Activated naive CD4-positive, alpha-beta T cell treated with anti-CD3 and anti-CD28 coated beads, Interleukin-2, amount 50 U/mL, for 16 hours (primary cell): ENCODE data around the gene PRPF8.
"Not testable (repeated sequence)": the region's sequence is repeated elsewhere in the genome, so short reads cannot be mapped to it uniquely, and the experiment has no call there.

Source experiments
- DNase-seq: peaks from one replicate; pipeline ENCODE4 v3.0.0-alpha.2; 2020

Gene PRPF8

GRCh38 chr17:1688405-1688804 lies 3.7 kb upstream of the PRPF8 start:
- DNase-seq = not testable (repeated sequence)

GRCh38 chr17:1686086-1686485 lies 1.4 kb upstream of the PRPF8 start:
- DNase-seq = no peak

GRCh38 chr17:1683459-1683858 lies 1.2 kb downstream of the PRPF8 start:
- no peak for DNase-seq

- DNase-seq = no peak
Observed at GRCh38 chr17:1676401-1676800, 8.3 kb downstream of the PRPF8 start.

- no peak for DNase-seq
Observed at GRCh38 chr17:1673041-1673785, 11.5 kb downstream of the PRPF8 start.

GRCh38 chr17:1663934-1664333 lies 20.7 kb downstream of the PRPF8 start:
- DNase-seq = not testable (repeated sequence)

- no peak for DNase-seq
Observed at GRCh38 chr17:1661045-1661444, 23.6 kb downstream of the PRPF8 start.

- no peak for DNase-seq
Observed at GRCh38 chr17:1658100-1658499, 26.6 kb downstream of the PRPF8 start.

GRCh38 chr17:1653735-1654134 lies 30.9 kb downstream of the PRPF8 start:
- no peak for DNase-seq

- DNase-seq = not testable (repeated sequence)
Observed at GRCh38 chr17:1652794-1653193, 31.9 kb downstream of the PRPF8 start.

- DNase-seq = no peak
Observed at GRCh38 chr17:1651559-1651844, 33.2 kb downstream of the PRPF8 start.

GRCh38 chr17:1650731-1651558 lies 33.7 kb downstream of the PRPF8 start:
- no peak for DNase-seq

- DNase-seq = no peak
Observed at GRCh38 chr17:1649844-1650501, 34.7 kb downstream of the PRPF8 start, which contains the start of gene RILP. Gene RILP, minus strand, starts transcription at chr17:1649866. Its CDS starts 62 bp downstream, at chr17:1649804.

- peak; percentile 94 for DNase-seq
Observed at GRCh38 chr17:1648963-1649843, 35.5 kb downstream of the PRPF8 start.

GRCh38 chr17:1648173-1648962 lies 36.3 kb downstream of the PRPF8 start:
- no peak for DNase-seq

GRCh38 chr17:1647802-1648171 lies 36.9 kb downstream of the PRPF8 start:
- DNase-seq = no peak

- no peak for DNase-seq
Observed at GRCh38 chr17:1646199-1646875, 38.3 kb downstream of the PRPF8 start.

GRCh38 chr17:1645207-1646171 lies 39.2 kb downstream of the PRPF8 start, which contains the start of gene SCARF1:
Gene SCARF1, minus strand, starts transcription at chr17:1645732. Its CDS starts 35 bp downstream, at chr17:1645697.
- DNase-seq = no peak

- DNase-seq = no peak
Observed at GRCh38 chr17:1644493-1645206, 40.0 kb downstream of the PRPF8 start.
